ENCODE measurements around the gene PTH2. TPM values are rescaled to one million over a fixed set of nuclear protein-coding genes. Genes with fewer than 3 reads are reported as not detected.

Gene PTH2
- polyA plus RNA-seq, 1 donor (not counting 4 experiments of a cell fraction or from before 2014, with no cell fraction given) = not detected

- H3K4me3 ChIP-seq (ENCODE audit: control insufficient read depth in 2 of 3, extremely low read depth in 1 of 3, insufficient read depth in 2 of 3, low read depth in 1 of 3, low read length in 3 of 3) = peak within 1 kb of the TSS; percentile 78 to 98 (median 88)
- no peaks in the 10 kb centered on the region for H3K27me3 ChIP-seq (ENCODE audit: control insufficient read depth, extremely low read depth, insufficient read depth, low read length)
- H4K20me1 ChIP-seq (ENCODE audit: control insufficient read depth, extremely low read depth, insufficient read depth, low read length) = no peaks in the 10 kb centered on the region
- H3K36me3 ChIP-seq (ENCODE audit: control insufficient read depth in 2 of 2, extremely low read depth in 1 of 2, insufficient read depth in 2 of 2, low read length in 2 of 2) = peaks cover 7 to 12% of the 10 kb centered on the region in 2 experiments
- H3K27ac ChIP-seq (ENCODE audit: control insufficient read depth, insufficient read depth, low read length) = peak within 1 kb of the TSS; percentile 90
- FAIRE-seq = peak; percentile 94
- no peaks in the 10 kb centered on the region for H3K9me3 ChIP-seq (ENCODE audit: control insufficient read depth, low read depth, low read length)
- H3K79me2 ChIP-seq (ENCODE audit: control insufficient read depth, insufficient read depth, low read length) = peaks cover 21% of the 10 kb centered on the region
- peak within 1 kb of the TSS; percentile 92 for H2AFZ ChIP-seq (ENCODE audit: control insufficient read depth, low read length)
- peak within 1 kb of the TSS; percentile 96 for H3K4me2 ChIP-seq (ENCODE audit: control insufficient read depth, extremely low read depth, insufficient read depth, low read depth, low read length)
- TF ChIP-seq EZH2 (IDR thresholded peaks at IDR 0.05; ENCODE audit: low read length) (no peak), CTCF (optimal IDR thresholded peaks at IDR 0.05 in 1 of 3, IDR thresholded peaks at IDR 0.05 in 1 of 3, conservative IDR thresholded peaks at IDR 0.05 in 1 of 3; ENCODE audit: extremely low read depth in 1 of 3, insufficient read depth in 2 of 3, low read length in 3 of 3) (peak in 1 of 3 experiments; percentile 24)
- no peaks in the 10 kb centered on the region for H3K9me1 ChIP-seq (ENCODE audit: control insufficient read depth, extremely low read depth, insufficient read depth, low read length)
- dilution Hi-C loops (cut with MboI; ENCODE audit: extremely low pct_ligation_motif_present, low sequenced_read_pairs) = no loop called here
- peaks cover 13% of the 10 kb centered on the region for H3K4me1 ChIP-seq (ENCODE audit: control insufficient read depth, extremely low read depth, insufficient read depth, low read length)
- peak within 1 kb of the TSS; percentile 99 for H3K9ac ChIP-seq (ENCODE audit: control insufficient read depth, extremely low read depth, insufficient read depth, low read length)
- DNase-seq (ENCODE audit: low read depth, low spot score) = peak; percentile 98
Observed at GRCh38 chr19:49451430-49452181, 28.4 kb upstream of the PTH2 start, which contains the start of gene PIH1D1. TSS of gene PIH1D1 (minus strand) at chr19:49451814. CDS start at chr19:49451574, 240 bp downstream.

GRCh38 chr19:49450405-49450804, 27.2 kb upstream of the PTH2 start:
- H3K4me3 ChIP-seq (ENCODE audit: control insufficient read depth in 2 of 3, extremely low read depth in 1 of 3, insufficient read depth in 2 of 3, low read depth in 1 of 3, low read length in 3 of 3) = peak overlapping the region; percentile 56 to 88 (median 78)
- H3K27me3 ChIP-seq (ENCODE audit: control insufficient read depth, extremely low read depth, insufficient read depth, low read length) = no peaks in the 10 kb centered on the region
- dilution Hi-C loops (cut with MboI; ENCODE audit: extremely low pct_ligation_motif_present, low sequenced_read_pairs) = no loop called here
- DNase-seq (ENCODE audit: low read depth, low spot score) (no peak), FAIRE-seq (no peak)
- H2AFZ ChIP-seq (ENCODE audit: control insufficient read depth, low read length) = no peak overlapping the region
- H3K9me3 ChIP-seq (ENCODE audit: control insufficient read depth, low read depth, low read length) = no peaks in the 10 kb centered on the region
- peak overlapping the region; percentile 96 for H3K4me2 ChIP-seq (ENCODE audit: control insufficient read depth, extremely low read depth, insufficient read depth, low read depth, low read length)
- H3K9ac ChIP-seq (ENCODE audit: control insufficient read depth, extremely low read depth, insufficient read depth, low read length) = peak overlapping the region; percentile 93
- H3K36me3 ChIP-seq (ENCODE audit: control insufficient read depth in 2 of 2, extremely low read depth in 1 of 2, insufficient read depth in 2 of 2, low read length in 2 of 2) = peaks cover 7 to 13% of the 10 kb centered on the region in 2 experiments
- TF ChIP-seq CTCF (optimal IDR thresholded peaks at IDR 0.05 in 1 of 3, IDR thresholded peaks at IDR 0.05 in 1 of 3, conservative IDR thresholded peaks at IDR 0.05 in 1 of 3; ENCODE audit: extremely low read depth in 1 of 3, insufficient read depth in 2 of 3, low read length in 3 of 3) (no peak), EZH2 (IDR thresholded peaks at IDR 0.05; ENCODE audit: low read length) (no peak)
- H3K27ac ChIP-seq (ENCODE audit: control insufficient read depth, insufficient read depth, low read length) = peak overlapping the region; percentile 26
- H3K9me1 ChIP-seq (ENCODE audit: control insufficient read depth, extremely low read depth, insufficient read depth, low read length) = no peaks in the 10 kb centered on the region
- no peaks in the 10 kb centered on the region for H4K20me1 ChIP-seq (ENCODE audit: control insufficient read depth, extremely low read depth, insufficient read depth, low read length)
- H3K79me2 ChIP-seq (ENCODE audit: control insufficient read depth, insufficient read depth, low read length) = peaks cover 21% of the 10 kb centered on the region
- H3K4me1 ChIP-seq (ENCODE audit: control insufficient read depth, extremely low read depth, insufficient read depth, low read length) = peaks cover 13% of the 10 kb centered on the region

All from keratinocyte (primary cell).